A549 (cell line): ENCODE measurements around the gene GABRD.

Experiments
- CEBPB ChIP-seq, 2 experiments: fragments of >200 bp in 1 of 2; sonication (Bioruptor Twin) in 1 of 2; formaldehyde crosslinking in 1 of 2; IDR thresholded peaks; 2 replicates each; pipeline ENCODE4 v1.6.1; 2012 to 2016
- CHD2 ChIP-seq: fragments of 150-350 bp; IDR thresholded peaks from 2 replicates; pipeline ENCODE4 v1.6.1; 2014; ENCODE audit warnings: low read length; ENCODE audit not compliant: partially characterized antibody
- CTCF ChIP-seq: fragments of >200 bp; sonication (Bioruptor Twin); formaldehyde crosslinking; IDR thresholded peaks from 3 replicates; pipeline ENCODE4 v1.5.1; 2016
- HDAC2 ChIP-seq: fragments of 200-600 bp; sonication (generic); IDR thresholded peaks from 2 replicates; pipeline ENCODE4 v1.6.1; 2016
- HES2 ChIP-seq: fragments of >200 bp; sonication (Bioruptor Twin); formaldehyde crosslinking; IDR thresholded peaks from 2 replicates; pipeline ENCODE4 v1.6.1; 2016
- HOXB5 ChIP-seq: fragments of 250-450 bp; sonication (Bioruptor Pico); IDR thresholded peaks from 2 replicates; pipeline ENCODE4 v1.5.0; 2020; ENCODE audit warnings: mild to moderate bottlenecking, moderate library complexity
- NPAS2 ChIP-seq: fragments of 250-450 bp; sonication (Bioruptor Pico); IDR thresholded peaks from 2 replicates; pipeline ENCODE4 v1.8.0; 2022; ENCODE audit warnings: mild to moderate bottlenecking, moderate library complexity, borderline replicate concordance
- PHF8 ChIP-seq: fragments of 200-600 bp; sonication (generic); IDR thresholded peaks from 2 replicates; pipeline ENCODE4 v1.6.1; 2016; ENCODE audit warnings: low read depth, mild to moderate bottlenecking, antibody characterized with exemption, moderate library complexity, borderline replicate concordance
- RAD21 ChIP-seq, 2 experiments: fragments of >200 bp in 1 of 2; sonication (Bioruptor Twin) in 1 of 2; formaldehyde crosslinking in 1 of 2; IDR thresholded peaks in 1 of 2; conservative IDR thresholded peaks in 1 of 2; 2 replicates in 1 of 2; 3 replicates in 1 of 2; pipeline ENCODE4 v1.6.1; 2012 to 2018; ENCODE audit warnings: inconsistent platforms in 1 of 2
- RNF2 ChIP-seq: fragments of 200-600 bp; sonication (generic); IDR thresholded peaks from 2 replicates; pipeline ENCODE4 v1.6.1; 2016; ENCODE audit warnings: low read depth, mild to moderate bottlenecking, antibody characterized with exemption, moderate library complexity, borderline replicate concordance
- USF2 ChIP-seq: fragments of 450-650 bp; IDR thresholded peaks from 2 replicates; pipeline ENCODE4 v1.6.1; 2014; ENCODE audit warnings: antibody characterized with exemption
- TF ChIP-seq, protein P1 (sequence below): fragments of 150-350 bp; IDR thresholded peaks from 2 replicates; pipeline ENCODE4 v1.6.1; 2014; ENCODE audit warnings: low read depth, mild to moderate bottlenecking, low read length
- TF ChIP-seq, protein P2 (sequence below): fragments of 200-600 bp; sonication (generic); IDR thresholded peaks from 2 replicates; pipeline ENCODE4 v1.6.1; 2016; ENCODE audit warnings: antibody characterized with exemption, mild to moderate bottlenecking, moderate library complexity

DNA sequence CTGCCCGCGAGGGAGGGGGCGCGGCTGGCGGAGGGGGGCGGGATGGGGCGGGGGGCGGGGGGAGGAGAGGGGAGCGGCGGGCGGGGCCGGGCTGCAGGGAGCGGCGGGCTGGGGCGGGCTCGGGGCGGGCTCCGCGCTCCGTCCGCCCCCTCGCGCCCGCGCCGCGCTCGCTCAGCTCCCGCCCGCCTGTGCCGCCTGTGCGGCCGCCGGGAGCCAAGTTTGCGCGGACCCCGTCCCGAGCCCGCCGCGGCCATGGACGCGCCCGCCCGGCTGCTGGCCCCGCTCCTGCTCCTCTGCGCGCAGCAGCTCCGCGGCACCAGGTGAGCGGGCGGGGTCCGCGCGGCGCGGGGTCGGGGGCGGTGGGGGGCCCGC lies at the start of gene GABRD:
- TF ChIP-seq CTCF (no peak), HDAC2 (no peak), RAD21 (conservative IDR thresholded peaks at IDR 0.05 in 1 of 2, IDR thresholded peaks at IDR 0.05 in 1 of 2) (no peak), HOXB5 (no peak), NPAS2 (no peak), HES2 (no peak), USF2 (no peak), CHD2 (no peak), PHF8 (no peak), CEBPB (IDR thresholded peaks at IDR 0.05) (no peak), RNF2 (no peak)
- TF ChIP-seq, protein P1, sequence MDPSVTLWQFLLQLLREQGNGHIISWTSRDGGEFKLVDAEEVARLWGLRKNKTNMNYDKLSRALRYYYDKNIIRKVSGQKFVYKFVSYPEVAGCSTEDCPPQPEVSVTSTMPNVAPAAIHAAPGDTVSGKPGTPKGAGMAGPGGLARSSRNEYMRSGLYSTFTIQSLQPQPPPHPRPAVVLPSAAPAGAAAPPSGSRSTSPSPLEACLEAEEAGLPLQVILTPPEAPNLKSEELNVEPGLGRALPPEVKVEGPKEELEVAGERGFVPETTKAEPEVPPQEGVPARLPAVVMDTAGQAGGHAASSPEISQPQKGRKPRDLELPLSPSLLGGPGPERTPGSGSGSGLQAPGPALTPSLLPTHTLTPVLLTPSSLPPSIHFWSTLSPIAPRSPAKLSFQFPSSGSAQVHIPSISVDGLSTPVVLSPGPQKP, result no peak
- TF ChIP-seq, protein P2, sequence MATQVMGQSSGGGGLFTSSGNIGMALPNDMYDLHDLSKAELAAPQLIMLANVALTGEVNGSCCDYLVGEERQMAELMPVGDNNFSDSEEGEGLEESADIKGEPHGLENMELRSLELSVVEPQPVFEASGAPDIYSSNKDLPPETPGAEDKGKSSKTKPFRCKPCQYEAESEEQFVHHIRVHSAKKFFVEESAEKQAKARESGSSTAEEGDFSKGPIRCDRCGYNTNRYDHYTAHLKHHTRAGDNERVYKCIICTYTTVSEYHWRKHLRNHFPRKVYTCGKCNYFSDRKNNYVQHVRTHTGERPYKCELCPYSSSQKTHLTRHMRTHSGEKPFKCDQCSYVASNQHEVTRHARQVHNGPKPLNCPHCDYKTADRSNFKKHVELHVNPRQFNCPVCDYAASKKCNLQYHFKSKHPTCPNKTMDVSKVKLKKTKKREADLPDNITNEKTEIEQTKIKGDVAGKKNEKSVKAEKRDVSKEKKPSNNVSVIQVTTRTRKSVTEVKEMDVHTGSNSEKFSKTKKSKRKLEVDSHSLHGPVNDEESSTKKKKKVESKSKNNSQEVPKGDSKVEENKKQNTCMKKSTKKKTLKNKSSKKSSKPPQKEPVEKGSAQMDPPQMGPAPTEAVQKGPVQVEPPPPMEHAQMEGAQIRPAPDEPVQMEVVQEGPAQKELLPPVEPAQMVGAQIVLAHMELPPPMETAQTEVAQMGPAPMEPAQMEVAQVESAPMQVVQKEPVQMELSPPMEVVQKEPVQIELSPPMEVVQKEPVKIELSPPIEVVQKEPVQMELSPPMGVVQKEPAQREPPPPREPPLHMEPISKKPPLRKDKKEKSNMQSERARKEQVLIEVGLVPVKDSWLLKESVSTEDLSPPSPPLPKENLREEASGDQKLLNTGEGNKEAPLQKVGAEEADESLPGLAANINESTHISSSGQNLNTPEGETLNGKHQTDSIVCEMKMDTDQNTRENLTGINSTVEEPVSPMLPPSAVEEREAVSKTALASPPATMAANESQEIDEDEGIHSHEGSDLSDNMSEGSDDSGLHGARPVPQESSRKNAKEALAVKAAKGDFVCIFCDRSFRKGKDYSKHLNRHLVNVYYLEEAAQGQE, result no peak
